ENCODE results near the gene SLC9C2. TPM values are rescaled to one million over a fixed set of nuclear protein-coding genes. Genes with fewer than 3 reads are reported as not detected.
"Not testable (repeated sequence)": the region's sequence is repeated elsewhere in the genome, so short reads cannot be mapped to it uniquely, and the experiment has no call there.

Gene SLC9C2
- total and polyA plus RNA-seq, 8 donors, result 2.6 TPM; not detected in 7

GRCh38 chr1:173639102-173639501 is 36.2 kb upstream of the SLC9C2 start:
- H3K4me3 ChIP-seq, result no peak overlapping the region
- TF ChIP-seq POLR2AphosphoS5 (IDR thresholded peaks at IDR 0.05), result no peak
- TF ChIP-seq, protein P1, sequence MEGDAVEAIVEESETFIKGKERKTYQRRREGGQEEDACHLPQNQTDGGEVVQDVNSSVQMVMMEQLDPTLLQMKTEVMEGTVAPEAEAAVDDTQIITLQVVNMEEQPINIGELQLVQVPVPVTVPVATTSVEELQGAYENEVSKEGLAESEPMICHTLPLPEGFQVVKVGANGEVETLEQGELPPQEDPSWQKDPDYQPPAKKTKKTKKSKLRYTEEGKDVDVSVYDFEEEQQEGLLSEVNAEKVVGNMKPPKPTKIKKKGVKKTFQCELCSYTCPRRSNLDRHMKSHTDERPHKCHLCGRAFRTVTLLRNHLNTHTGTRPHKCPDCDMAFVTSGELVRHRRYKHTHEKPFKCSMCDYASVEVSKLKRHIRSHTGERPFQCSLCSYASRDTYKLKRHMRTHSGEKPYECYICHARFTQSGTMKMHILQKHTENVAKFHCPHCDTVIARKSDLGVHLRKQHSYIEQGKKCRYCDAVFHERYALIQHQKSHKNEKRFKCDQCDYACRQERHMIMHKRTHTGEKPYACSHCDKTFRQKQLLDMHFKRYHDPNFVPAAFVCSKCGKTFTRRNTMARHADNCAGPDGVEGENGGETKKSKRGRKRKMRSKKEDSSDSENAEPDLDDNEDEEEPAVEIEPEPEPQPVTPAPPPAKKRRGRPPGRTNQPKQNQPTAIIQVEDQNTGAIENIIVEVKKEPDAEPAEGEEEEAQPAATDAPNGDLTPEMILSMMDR (IDR thresholded peaks at IDR 0.05), result no peak
- no peak for TF ChIP-seq POLR2A (IDR thresholded peaks at IDR 0.05)
- no peak for TF ChIP-seq EP300 (IDR thresholded peaks at IDR 0.05)

GRCh38 chr1:173638043-173639021 is 35.5 kb upstream of the SLC9C2 start:
- WGBS, 5 donors, result 76 to 81% (median 79%) methylated on average over 12 of the region's 12 CpGs
- DNase-seq, result no peak
- Histone ChIP-seq H3K9me3 (peaks cover 0 to 11% (median 4%) of the 10 kb centered on the region in 4 donors), H3K4me1 (no peaks in the 10 kb centered on the region), H3K4me3 (no peak overlapping the region), H3K27me3 (no peaks in the 10 kb centered on the region), H3K27ac (no peak overlapping the region), H3K36me3 (no peaks in the 10 kb centered on the region)
- intact Hi-C loops (cut with DNase I; ENCODE audit: low total_unique reads), result no loop called here
- TF ChIP-seq POLR2A (IDR thresholded peaks at IDR 0.05) (no peak), EP300 (IDR thresholded peaks at IDR 0.05) (no peak), POLR2AphosphoS5 (IDR thresholded peaks at IDR 0.05) (no peak)
- TF ChIP-seq, protein P1 (IDR thresholded peaks at IDR 0.05), result no peak

More at GRCh38 chr1:173639102-173639501, 36.2 kb upstream of the SLC9C2 start:
- no peaks in the 10 kb centered on the region for H3K4me1 ChIP-seq
- WGBS, 5 donors, result 16 to 40% (median 19%) methylated on average over 2 of the region's 2 CpGs
- H3K36me3 ChIP-seq, result no peaks in the 10 kb centered on the region
- H3K9me3 ChIP-seq, result peaks cover 0 to 11% (median 4%) of the 10 kb centered on the region in 4 donors
- intact Hi-C loops (cut with DNase I; ENCODE audit: low total_unique reads), result no loop called here
- H3K27me3 ChIP-seq, result no peaks in the 10 kb centered on the region
- H3K27ac ChIP-seq, result no peak overlapping the region
- peak in 1 of 2 donors; percentile 5 for DNase-seq

DNA sequence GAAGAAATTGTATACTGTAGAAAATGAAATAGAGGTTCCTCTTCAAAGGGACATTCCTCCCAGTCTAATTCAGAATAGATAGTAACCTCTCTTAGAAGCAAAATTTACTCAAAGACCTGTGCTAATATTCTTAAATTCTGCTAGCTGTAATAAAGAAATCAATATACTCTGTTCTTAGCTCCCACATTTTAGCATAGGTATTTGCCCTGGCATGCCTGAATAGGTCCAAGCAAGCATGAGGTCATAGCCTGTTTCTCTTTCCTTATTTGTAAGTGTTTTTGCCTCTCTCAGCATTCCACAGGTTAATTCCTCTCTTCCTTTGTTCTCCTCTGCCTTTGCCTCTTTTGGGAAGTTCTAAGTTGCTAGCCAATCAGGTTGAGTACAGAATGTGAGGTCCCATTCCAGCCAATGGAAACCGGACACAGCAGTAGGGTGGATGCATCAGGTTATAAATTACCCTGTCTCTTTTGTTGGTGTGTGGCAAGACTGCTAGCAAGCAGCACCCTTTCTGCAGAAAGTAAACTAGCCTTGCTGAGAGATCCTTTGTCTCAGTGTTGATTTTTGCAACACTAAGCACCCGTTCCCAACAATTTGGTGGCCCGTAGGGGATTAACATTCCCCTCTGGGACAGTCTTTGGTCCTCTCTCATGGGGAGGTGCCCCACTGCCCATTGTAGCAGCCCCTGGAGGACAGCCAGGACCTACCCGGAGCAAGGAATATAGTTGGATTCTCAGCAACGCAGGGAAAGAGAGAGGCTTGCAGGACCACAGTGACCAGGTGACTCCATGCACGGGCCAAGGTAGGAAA is 34.6 kb upstream of the SLC9C2 start:
- intact Hi-C loops (cut with DNase I; ENCODE audit: low total_unique reads); H3K4me1 ChIP-seq; H3K36me3 ChIP-seq; H3K4me3 ChIP-seq; H3K27ac ChIP-seq; H3K27me3 ChIP-seq; DNase-seq: not testable (repeated sequence)
- peaks cover 0 to 11% (median 4%) of the 10 kb centered on the region in 4 donors for H3K9me3 ChIP-seq
- 89 to 93% (median 91%) methylated on average over 6 of the region's 6 CpGs for WGBS, 5 donors

GRCh38 chr1:173635116-173635515 is 32.2 kb upstream of the SLC9C2 start, which contains the start of gene TEX50:
TEX50 (plus strand) TSS chr1:173635338; CDS start chr1:173635522, 184 bp downstream.
- DNase-seq, result no peak
- no peak for TF ChIP-seq POLR2A (IDR thresholded peaks at IDR 0.05)
- TF ChIP-seq, protein P1 (IDR thresholded peaks at IDR 0.05), result no peak
- peaks cover 0 to 11% (median 4%) of the 10 kb centered on the region in 4 donors for H3K9me3 ChIP-seq
- H3K27me3 ChIP-seq, result no peaks in the 10 kb centered on the region
- H3K27ac ChIP-seq, result no peak within 1 kb of the TSS
- no peaks in the 10 kb centered on the region for H3K36me3 ChIP-seq
- WGBS, 5 donors, result 73 to 95% (median 82%) methylated on average over 1 of the region's 1 CpG
- intact Hi-C loops (cut with DNase I; ENCODE audit: low total_unique reads), result no loop called here
- no peak within 1 kb of the TSS for H3K4me3 ChIP-seq
- no peaks in the 10 kb centered on the region for H3K4me1 ChIP-seq
